ENCODE results near the gene MXRA5. TPM values are rescaled to one million over a fixed set of nuclear protein-coding genes. Genes with fewer than 3 reads are reported as not detected.
"Not testable (repeated sequence)": the region's sequence is repeated elsewhere in the genome, so short reads cannot be mapped to it uniquely, and the experiment has no call there.

Gene MXRA5
- total and polyA plus RNA-seq, 9 of the 15 experiments (the other 6 are each of a cell fraction or from before 2014, with no cell fraction given), result 0.02 TPM; not detected in 8

DNA sequence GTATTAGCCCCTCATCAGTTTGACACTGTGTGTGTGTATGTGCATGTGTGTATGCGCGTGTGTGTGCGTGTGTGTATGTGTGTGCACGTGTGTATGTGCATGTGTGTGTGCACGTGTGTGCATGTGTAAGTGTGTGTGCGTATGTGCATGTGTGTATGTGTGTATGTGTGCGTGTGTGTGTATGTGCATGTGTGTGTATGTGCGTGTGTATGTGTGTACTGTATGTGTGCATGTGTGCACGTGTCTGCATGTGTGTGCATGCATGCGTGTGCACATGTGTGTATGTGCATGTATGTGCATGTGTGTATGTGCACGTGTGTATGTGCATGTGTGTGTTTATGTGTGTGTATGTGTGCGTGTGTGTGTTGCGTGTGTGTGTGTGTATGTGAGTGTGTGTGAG lies 31.1 kb upstream of the MXRA5 start:
- in situ Hi-C loops (cut with MboI), result no loop called here
- ATAC-seq, result no peak
- POLR2A ChIA-PET, result no interaction called here
- no peak overlapping the region for H3K27ac ChIP-seq (ENCODE audit: extremely low read depth, low read depth, low read length)
- H3K4me3 ChIP-seq, result no peak overlapping the region
- TF ChIP-seq MAFF (IDR thresholded peaks at IDR 0.05; ENCODE audit: low read length) (no peak), KAT2B (IDR thresholded peaks at IDR 0.05; ENCODE audit: low read depth, low read length) (no peak), KDM2B (CRISPR knock-in tag; IDR thresholded peaks at IDR 0.05) (no peak), MAFG (tag; conservative IDR thresholded peaks at IDR 0.05) (no peak)
- CTCF ChIA-PET (ENCODE audit: low intra/inter-chr PET ratio), result no interaction called here
- H3K79me2 ChIP-seq (ENCODE audit: control insufficient read depth, insufficient read depth, low read length), result no peaks in the 10 kb centered on the region
- DNase-seq (ENCODE audit: extremely low read depth in 1 of 4, low spot score in 3 of 4), result no peak
- no peaks in the 10 kb centered on the region for H3K36me3 ChIP-seq (ENCODE audit: control insufficient read depth, insufficient read depth, low read length)
- no peaks in the 10 kb centered on the region for H3K9me1 ChIP-seq (ENCODE audit: control insufficient read depth, insufficient read depth, low read length)
- H2AFZ ChIP-seq (ENCODE audit: low read depth, low read length), result no peak overlapping the region
- H3K4me2 ChIP-seq (ENCODE audit: insufficient read depth, low read length), result no peak overlapping the region
- H3K9me3 ChIP-seq (replicated peaks; ENCODE audit: control insufficient read depth, insufficient read depth, low read depth, low read length), result no peaks in the 10 kb centered on the region
- no peaks in the 10 kb centered on the region for H3K27me3 ChIP-seq (ENCODE audit: control insufficient read depth in 2 of 2, insufficient read depth in 2 of 2, low read length in 2 of 2)
- H3K4me1 ChIP-seq (replicated peaks in 1 of 2; ENCODE audit: control insufficient read depth in 2 of 2, insufficient read depth in 2 of 2, low read length in 2 of 2), result no peaks in the 10 kb centered on the region
- under 1% methylated on average over 12 of the region's 13 CpGs for WGBS (ENCODE audit: insufficient coverage, low coverage, missing lambda C conversion rate)
- FAIRE-seq, result no peak
- intact Hi-C loops (cut with micrococcal nuclease), result no loop called here
- no peaks in the 10 kb centered on the region for H4K20me1 ChIP-seq (replicated peaks; ENCODE audit: control insufficient read depth, insufficient read depth, low read length)
- no TSS peak for BruUV-seq (replicated peaks)
- H3K9ac ChIP-seq (ENCODE audit: insufficient read depth in 1 of 2, low read depth in 2 of 2, low read length in 2 of 2), result no peak overlapping the region

DNA sequence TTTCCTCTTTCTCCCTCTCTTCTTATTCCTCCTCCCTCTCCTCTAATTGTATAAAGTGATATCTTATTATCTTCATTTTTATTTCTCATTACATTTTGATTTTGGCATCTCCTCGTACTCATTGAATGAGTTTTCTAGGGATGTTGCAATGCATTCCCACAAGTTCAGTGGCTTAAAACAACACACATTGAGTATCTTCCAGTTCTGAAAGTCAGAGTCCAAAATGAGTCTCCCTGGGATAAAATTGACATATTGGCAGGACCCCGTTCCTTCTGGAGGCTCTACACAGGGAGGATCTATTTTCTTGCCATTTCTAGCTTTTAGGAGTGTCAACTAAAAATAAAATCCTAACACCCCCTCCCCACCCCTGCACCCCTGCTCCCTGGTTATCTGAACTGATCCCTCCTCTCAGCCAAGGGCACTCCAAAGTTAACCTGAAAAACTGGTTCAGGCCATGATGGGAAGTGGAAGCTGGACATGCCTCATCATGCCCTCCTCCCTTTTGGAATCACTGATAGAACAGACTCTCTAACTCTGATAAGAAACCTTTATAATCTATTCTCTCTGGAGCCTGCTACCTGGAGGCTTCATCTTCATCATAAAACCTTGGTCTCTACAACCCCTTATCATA lies 29.5 kb upstream of the MXRA5 start:
- in situ Hi-C loops (cut with MboI); H3K27ac ChIP-seq (ENCODE audit: extremely low read depth, low read depth, low read length); CTCF ChIA-PET (ENCODE audit: low intra/inter-chr PET ratio); FAIRE-seq; H3K27me3 ChIP-seq (ENCODE audit: control insufficient read depth in 2 of 2, insufficient read depth in 2 of 2, low read length in 2 of 2); BruUV-seq (replicated peaks); POLR2A ChIA-PET; H3K36me3 ChIP-seq (ENCODE audit: control insufficient read depth, insufficient read depth, low read length); DNase-seq (ENCODE audit: extremely low read depth in 1 of 4, low spot score in 3 of 4); H4K20me1 ChIP-seq (replicated peaks; ENCODE audit: control insufficient read depth, insufficient read depth, low read length); ATAC-seq; H3K4me2 ChIP-seq (ENCODE audit: insufficient read depth, low read length); H3K4me1 ChIP-seq (replicated peaks in 1 of 2; ENCODE audit: control insufficient read depth in 2 of 2, insufficient read depth in 2 of 2, low read length in 2 of 2); H3K79me2 ChIP-seq (ENCODE audit: control insufficient read depth, insufficient read depth, low read length); H3K9ac ChIP-seq (ENCODE audit: insufficient read depth in 1 of 2, low read depth in 2 of 2, low read length in 2 of 2); H3K4me3 ChIP-seq; H3K9me3 ChIP-seq (replicated peaks; ENCODE audit: control insufficient read depth, insufficient read depth, low read depth, low read length); intact Hi-C loops (cut with micrococcal nuclease); H2AFZ ChIP-seq (ENCODE audit: low read depth, low read length); H3K9me1 ChIP-seq (ENCODE audit: control insufficient read depth, insufficient read depth, low read length): not testable (repeated sequence)
- 0% methylated on average over 1 of the region's 2 CpGs for WGBS (ENCODE audit: insufficient coverage, low coverage, missing lambda C conversion rate)
